HCT116 (cell line): Measurements from ENCODE around the gene OR52L1. TPM values are rescaled to one million over a fixed set of nuclear protein-coding genes. Genes with fewer than 3 reads are reported as not detected.

Experiments
- ATAC-seq: fragments of 200-7000 bp; cut with Tn5 transposase; 2 replicates; pipeline ENCODE4 v1.9.1; 2020; ENCODE audit warnings: mild to moderate bottlenecking, moderate library complexity
- BruUV-seq: library from RNA; stranded (reverse); fragments of 400-500 nt; replicated peaks from 2 replicates; lab custom pipeline; 2021; lab: Mats Ljungman, UMichigan
- CTCF ChIA-PET: fragments of 300-600 bp; sonication (Branson Sonifier 250); formaldehyde crosslinking; loops from one replicate; lab custom pipeline; 2021; ENCODE audit warnings: antibody characterized with exemption; lab: Charles Lee
- POLR2A ChIA-PET: fragments of 300-600, 350-600 bp; sonication (Branson Sonifier 250); formaldehyde crosslinking; loops from one replicate; lab custom pipeline; 2021; ENCODE audit warnings: antibody characterized with exemption; lab: Charles Lee
- RAD21 ChIA-PET, 2 experiments: fragments of 300-600 bp; sonication (Branson Sonifier 250); formaldehyde crosslinking; loops; one replicate each; lab custom pipeline; 2023; ENCODE audit warnings: low total read pairs in 2 of 2; ENCODE audit not compliant: uncharacterized antibody in 2 of 2, unreplicated experiment in 2 of 2, low non-redundant PET in 1 of 2; lab: Charles Lee
- DNase-seq: peaks from one replicate; pipeline ENCODE4 v3.0.0-alpha.2; 2010; ENCODE audit warnings: low read depth, low spot score
- H2AFZ ChIP-seq: fragments of 200-600 bp; shearing (Covaris generic), sonication (generic); 2 replicates; pipeline ENCODE4 v1.6.1; 2017; ENCODE audit warnings: low read depth, mixed run types, mixed read lengths, antibody characterized with exemption, low read length; ENCODE audit not compliant: poor library complexity, severe bottlenecking
- H3K27ac ChIP-seq: 2 replicates; pipeline ENCODE4 v1.5.1; 2012; ENCODE audit warnings: low read depth, low read length
- H3K27me3 ChIP-seq: fragments of 200-600 bp; sonication (generic); 2 replicates; pipeline ENCODE4 v1.6.1; 2016; ENCODE audit warnings: mixed run types, low read length, mixed read lengths; ENCODE audit not compliant: insufficient read depth
- H3K36me3 ChIP-seq, 2 experiments: fragments of 200-500 bp in 1 of 2; fragments of 200-600 bp in 1 of 2; sonication (Bioruptor generic) in 1 of 2; sonication (generic) in 1 of 2; 2 replicates each; pipeline versions ENCODE4 v1.5.1 to v1.6.1; 2014 to 2016; ENCODE audit warnings: low read length in 2 of 2, inconsistent platforms in 1 of 2, mixed read lengths in 1 of 2, mixed run types in 1 of 2; ENCODE audit not compliant: insufficient read depth in 2 of 2, control insufficient read depth in 1 of 2
- H3K4me1 ChIP-seq, 2 experiments: fragments of 200-600 bp in 1 of 2; sonication (generic) in 1 of 2; 2 replicates each; pipeline versions ENCODE4 v1.5.1 to v1.6.1; 2012 to 2017; ENCODE audit warnings: low read length in 2 of 2, inconsistent platforms in 1 of 2, mild to moderate bottlenecking in 1 of 2, mixed read lengths in 1 of 2, mixed run types in 1 of 2, moderate library complexity in 1 of 2; ENCODE audit not compliant: insufficient read depth in 2 of 2, control insufficient read depth in 1 of 2
- H3K4me2 ChIP-seq: fragments of 200-600 bp; sonication (generic); 2 replicates; pipeline ENCODE4 v1.6.1; 2017; ENCODE audit warnings: mixed run types, low read length, mixed read lengths
- H3K4me3 ChIP-seq, 2 experiments: fragments of 200-600 bp in 1 of 2; sonication (generic) in 1 of 2; replicated peaks in 1 of 2; 2 replicates each; pipeline ENCODE4 v1.5.1; 2011 to 2016; ENCODE audit warnings: low read length in 2 of 2, control low read depth in 1 of 2, low read depth in 1 of 2, mild to moderate bottlenecking in 1 of 2, mixed read lengths in 1 of 2, mixed run types in 1 of 2
- H3K79me2 ChIP-seq: fragments of 200-600 bp; sonication (generic); 2 replicates; pipeline ENCODE4 v1.6.1; 2017; ENCODE audit warnings: mild to moderate bottlenecking, mixed run types, low read length, moderate library complexity, mixed read lengths; ENCODE audit not compliant: insufficient read depth
- H3K9ac ChIP-seq: fragments of 200-600 bp; sonication (generic); 2 replicates; pipeline ENCODE4 v1.6.1; 2016; ENCODE audit warnings: low read length, mixed read lengths
- H3K9me2 ChIP-seq: fragments of 200-600 bp; sonication (generic), shearing (Covaris generic); 2 replicates; pipeline ENCODE4 v1.6.1; 2017; ENCODE audit warnings: mixed run types, mild to moderate bottlenecking, moderate library complexity; ENCODE audit not compliant: insufficient read depth
- H3K9me3 ChIP-seq, 2 experiments: fragments of 200-500 bp in 1 of 2; fragments of 200-600 bp in 1 of 2; sonication (Bioruptor generic) in 1 of 2; sonication (generic) in 1 of 2; 2 replicates each; pipeline ENCODE4 v1.6.1; 2014 to 2017; ENCODE audit warnings: low read length in 2 of 2, mixed read lengths in 2 of 2, inconsistent platforms in 1 of 2, low read depth in 1 of 2, mild to moderate bottlenecking in 1 of 2, mixed run types in 1 of 2, moderate library complexity in 1 of 2; ENCODE audit not compliant: control insufficient read depth in 1 of 2, insufficient read depth in 1 of 2
- H4K20me1 ChIP-seq: fragments of 200-600 bp; sonication (generic), shearing (Covaris generic); 2 replicates; pipeline ENCODE4 v1.6.1; 2017; ENCODE audit warnings: mixed run types, mild to moderate bottlenecking, moderate library complexity; ENCODE audit not compliant: insufficient read depth
- CBX3 ChIP-seq: IDR thresholded peaks from 2 replicates; pipeline ENCODE4 v1.6.1; 2012; ENCODE audit warnings: low read depth
- CEBPB ChIP-seq: IDR thresholded peaks from 2 replicates; pipeline ENCODE4 v1.6.1; 2012; ENCODE audit warnings: low read depth
- EGR1 ChIP-seq: IDR thresholded peaks from 2 replicates; pipeline ENCODE4 v1.6.1; 2012; ENCODE audit warnings: low read depth
- ELF1 ChIP-seq: IDR thresholded peaks from 2 replicates; pipeline ENCODE4 v1.6.1; 2012; ENCODE audit warnings: low read depth, borderline replicate concordance
- POLR2A ChIP-seq: IDR thresholded peaks from 2 replicates; pipeline ENCODE4 v1.7.0; 2011; ENCODE audit warnings: borderline replicate concordance; ENCODE audit not compliant: insufficient read depth, insufficient read length; ENCODE audit errors: extremely low read depth
- POLR2AphosphoS5 ChIP-seq: IDR thresholded peaks from 2 replicates; pipeline ENCODE4 v1.6.1; 2011; ENCODE audit warnings: mild to moderate bottlenecking, low read depth, low read length, moderate library complexity
- RAD21 ChIP-seq: IDR thresholded peaks from 2 replicates; pipeline ENCODE4 v1.6.1; 2012; ENCODE audit warnings: low read depth, mild to moderate bottlenecking
- SIN3A ChIP-seq: IDR thresholded peaks from 2 replicates; pipeline ENCODE4 v1.6.1; 2012; ENCODE audit warnings: low read depth
- SP1 ChIP-seq: IDR thresholded peaks from 2 replicates; pipeline ENCODE4 v1.6.1; 2012; ENCODE audit warnings: low read depth
- TCF7L2 ChIP-seq: IDR thresholded peaks from 2 replicates; pipeline ENCODE4 v1.7.0; 2011; ENCODE audit warnings: borderline replicate concordance, inconsistent platforms; ENCODE audit not compliant: insufficient read depth, insufficient read length; ENCODE audit errors: extremely low read depth
- YY1 ChIP-seq: IDR thresholded peaks from 2 replicates; pipeline ENCODE4 v1.6.1; 2011; ENCODE audit warnings: low read length, low read depth, moderate library complexity, mild to moderate bottlenecking; ENCODE audit not compliant: insufficient replicate concordance; ENCODE audit errors: extremely low read depth
- ZNF274 ChIP-seq: fragments of 200-500 bp; sonication (Bioruptor generic); IDR thresholded peaks from 2 replicates; pipeline ENCODE4 v1.6.1; 2014; ENCODE audit warnings: mild to moderate bottlenecking, low read depth, low read length, inconsistent platforms
- intact Hi-C: fragments of 100-400 bp; cut with micrococcal nuclease; formaldehyde crosslinking; loops from 2 replicates; pipeline ENCODE4 v1.10.0; 2022
- total RNA-seq: library from RNA; stranded (reverse); gene quantifications from one replicate; pipeline ENCODE4 v1.2.1, GENCODE V29; 2021; ENCODE audit not compliant: unreplicated experiment
- TF ChIP-seq, protein P1 (sequence below): IDR thresholded peaks from 2 replicates; pipeline ENCODE4 v1.6.1; 2012; ENCODE audit warnings: low read depth
- TF ChIP-seq, protein P2 (sequence below), 3 experiments: fragments of 200-600 bp in 1 of 3; sonication (generic) in 1 of 3; IDR thresholded peaks in 2 of 3; conservative IDR thresholded peaks in 1 of 3; 2 replicates each; pipeline ENCODE4 v1.5.1; 2012 to 2017; ENCODE audit warnings: low read depth in 2 of 3, low read length in 2 of 3, antibody characterized with exemption in 1 of 3, borderline replicate concordance in 1 of 3, control low read depth in 1 of 3, mild to moderate bottlenecking in 1 of 3, mixed read lengths in 1 of 3, mixed run types in 1 of 3, moderate library complexity in 1 of 3; ENCODE audit not compliant: insufficient read depth in 1 of 3

The OR52L1 gene
- total RNA-seq, 1 experiment from 2014 or later, result not detected

- CTCF ChIA-PET, result interaction anchor here (0.7 to 2.3 kb wide), 7 partner anchors 8 to 371 kb away, joined by 3 to 18 read pairs (median 5); no protein-coding TSS in a partner anchor
- intact Hi-C loops, result loop anchor here (1.0 kb wide), 2 partner anchors 361 to 371 kb away; no protein-coding TSS in a partner anchor
Observed at GRCh38 chr11:5992604-5993251, 5.9 kb upstream of the OR52L1 start.

DNA sequence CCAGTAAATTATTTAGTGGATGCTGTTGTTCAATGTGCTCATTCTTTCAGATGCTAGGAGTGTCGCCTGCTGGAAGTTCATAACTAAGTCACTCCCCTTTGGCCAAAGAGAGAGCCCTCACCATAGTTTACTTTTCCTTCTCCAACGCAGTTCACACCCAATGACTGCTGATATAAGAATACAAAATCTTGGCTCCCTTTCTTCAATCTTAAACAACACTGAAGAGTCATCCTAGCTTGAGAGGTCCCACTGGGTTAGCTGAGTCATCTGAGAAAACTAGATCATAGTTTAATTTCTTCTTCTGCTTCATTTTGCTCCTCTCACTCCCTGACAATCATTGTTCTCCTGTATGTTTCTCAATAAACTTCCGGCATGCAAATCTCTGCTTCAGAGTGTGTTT, 5.4 kb upstream of the OR52L1 start:
- ChIA-PET CTCF (interaction anchor here (1.0 to 2.3 kb wide), 6 partner anchors 9 to 371 kb away, joined by 3 to 18 read pairs (median 5); no protein-coding TSS in a partner anchor), POLR2A (no interaction called here), RAD21 (no interaction called here)
- no peak for ATAC-seq
- Histone ChIP-seq H3K27me3 (peaks cover 36% of the 10 kb centered on the region), H2AFZ (no peak overlapping the region), H3K4me2 (no peak overlapping the region), H3K4me1 (no peaks in the 10 kb centered on the region), H3K9ac (no peak overlapping the region), H3K79me2 (no peaks in the 10 kb centered on the region), H3K27ac (no peak overlapping the region), H3K9me2 (no peaks in the 10 kb centered on the region), H4K20me1 (no peaks in the 10 kb centered on the region), H3K9me3 (no peaks in the 10 kb centered on the region), H3K4me3 (no peak overlapping the region), H3K36me3 (no peaks in the 10 kb centered on the region)
- no TSS peak for BruUV-seq
- DNase-seq, result no peak
- intact Hi-C loops, result loop anchor here (1.0 kb wide), 2 partner anchors 361 to 371 kb away; no protein-coding TSS in a partner anchor
- TF ChIP-seq SIN3A (no peak), ZNF274 (no peak), YY1 (no peak), EGR1 (no peak), TCF7L2 (no peak), ELF1 (no peak), SP1 (no peak), POLR2A (no peak), CBX3 (no peak)
- TF ChIP-seq, protein P1, sequence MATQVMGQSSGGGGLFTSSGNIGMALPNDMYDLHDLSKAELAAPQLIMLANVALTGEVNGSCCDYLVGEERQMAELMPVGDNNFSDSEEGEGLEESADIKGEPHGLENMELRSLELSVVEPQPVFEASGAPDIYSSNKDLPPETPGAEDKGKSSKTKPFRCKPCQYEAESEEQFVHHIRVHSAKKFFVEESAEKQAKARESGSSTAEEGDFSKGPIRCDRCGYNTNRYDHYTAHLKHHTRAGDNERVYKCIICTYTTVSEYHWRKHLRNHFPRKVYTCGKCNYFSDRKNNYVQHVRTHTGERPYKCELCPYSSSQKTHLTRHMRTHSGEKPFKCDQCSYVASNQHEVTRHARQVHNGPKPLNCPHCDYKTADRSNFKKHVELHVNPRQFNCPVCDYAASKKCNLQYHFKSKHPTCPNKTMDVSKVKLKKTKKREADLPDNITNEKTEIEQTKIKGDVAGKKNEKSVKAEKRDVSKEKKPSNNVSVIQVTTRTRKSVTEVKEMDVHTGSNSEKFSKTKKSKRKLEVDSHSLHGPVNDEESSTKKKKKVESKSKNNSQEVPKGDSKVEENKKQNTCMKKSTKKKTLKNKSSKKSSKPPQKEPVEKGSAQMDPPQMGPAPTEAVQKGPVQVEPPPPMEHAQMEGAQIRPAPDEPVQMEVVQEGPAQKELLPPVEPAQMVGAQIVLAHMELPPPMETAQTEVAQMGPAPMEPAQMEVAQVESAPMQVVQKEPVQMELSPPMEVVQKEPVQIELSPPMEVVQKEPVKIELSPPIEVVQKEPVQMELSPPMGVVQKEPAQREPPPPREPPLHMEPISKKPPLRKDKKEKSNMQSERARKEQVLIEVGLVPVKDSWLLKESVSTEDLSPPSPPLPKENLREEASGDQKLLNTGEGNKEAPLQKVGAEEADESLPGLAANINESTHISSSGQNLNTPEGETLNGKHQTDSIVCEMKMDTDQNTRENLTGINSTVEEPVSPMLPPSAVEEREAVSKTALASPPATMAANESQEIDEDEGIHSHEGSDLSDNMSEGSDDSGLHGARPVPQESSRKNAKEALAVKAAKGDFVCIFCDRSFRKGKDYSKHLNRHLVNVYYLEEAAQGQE, result no peak

More at GRCh38 chr11:5992604-5993251, 5.9 kb upstream of the OR52L1 start:
- Histone ChIP-seq H3K4me1 (no peaks in the 10 kb centered on the region), H3K9me3 (no peaks in the 10 kb centered on the region), H3K4me3 (no peak overlapping the region), H3K27ac (no peak overlapping the region), H3K27me3 (peaks cover 42% of the 10 kb centered on the region), H3K79me2 (no peaks in the 10 kb centered on the region), H3K36me3 (no peaks in the 10 kb centered on the region), H3K9me2 (no peaks in the 10 kb centered on the region), H3K4me2 (no peak overlapping the region), H4K20me1 (no peaks in the 10 kb centered on the region), H3K9ac (no peak overlapping the region), H2AFZ (no peak overlapping the region)
- no peak for TF ChIP-seq POLR2AphosphoS5
- TF ChIP-seq RAD21, result peak; percentile 30; the same call in 1 of the 2 replicates
- no peak for TF ChIP-seq CEBPB
- TF ChIP-seq, protein P2, sequence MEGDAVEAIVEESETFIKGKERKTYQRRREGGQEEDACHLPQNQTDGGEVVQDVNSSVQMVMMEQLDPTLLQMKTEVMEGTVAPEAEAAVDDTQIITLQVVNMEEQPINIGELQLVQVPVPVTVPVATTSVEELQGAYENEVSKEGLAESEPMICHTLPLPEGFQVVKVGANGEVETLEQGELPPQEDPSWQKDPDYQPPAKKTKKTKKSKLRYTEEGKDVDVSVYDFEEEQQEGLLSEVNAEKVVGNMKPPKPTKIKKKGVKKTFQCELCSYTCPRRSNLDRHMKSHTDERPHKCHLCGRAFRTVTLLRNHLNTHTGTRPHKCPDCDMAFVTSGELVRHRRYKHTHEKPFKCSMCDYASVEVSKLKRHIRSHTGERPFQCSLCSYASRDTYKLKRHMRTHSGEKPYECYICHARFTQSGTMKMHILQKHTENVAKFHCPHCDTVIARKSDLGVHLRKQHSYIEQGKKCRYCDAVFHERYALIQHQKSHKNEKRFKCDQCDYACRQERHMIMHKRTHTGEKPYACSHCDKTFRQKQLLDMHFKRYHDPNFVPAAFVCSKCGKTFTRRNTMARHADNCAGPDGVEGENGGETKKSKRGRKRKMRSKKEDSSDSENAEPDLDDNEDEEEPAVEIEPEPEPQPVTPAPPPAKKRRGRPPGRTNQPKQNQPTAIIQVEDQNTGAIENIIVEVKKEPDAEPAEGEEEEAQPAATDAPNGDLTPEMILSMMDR (IDR thresholded peaks at IDR 0.05 in 2 of 3, conservative IDR thresholded peaks at IDR 0.05 in 1 of 3; ENCODE audit: borderline replicate concordance in 1 of 3, insufficient read depth in 1 of 3, low read depth in 2 of 3, low read length in 2 of 3), result peak; percentile 38 to 73 (median 66); a peak in 5 of 6 replicates
- no TSS peak for BruUV-seq
- RAD21 ChIA-PET, result no interaction called here
- POLR2A ChIA-PET, result no interaction called here
- ATAC-seq (peak; percentile 82), DNase-seq (peak; percentile 13)
